ENCODE results near the gene TRIM54.

DNA sequence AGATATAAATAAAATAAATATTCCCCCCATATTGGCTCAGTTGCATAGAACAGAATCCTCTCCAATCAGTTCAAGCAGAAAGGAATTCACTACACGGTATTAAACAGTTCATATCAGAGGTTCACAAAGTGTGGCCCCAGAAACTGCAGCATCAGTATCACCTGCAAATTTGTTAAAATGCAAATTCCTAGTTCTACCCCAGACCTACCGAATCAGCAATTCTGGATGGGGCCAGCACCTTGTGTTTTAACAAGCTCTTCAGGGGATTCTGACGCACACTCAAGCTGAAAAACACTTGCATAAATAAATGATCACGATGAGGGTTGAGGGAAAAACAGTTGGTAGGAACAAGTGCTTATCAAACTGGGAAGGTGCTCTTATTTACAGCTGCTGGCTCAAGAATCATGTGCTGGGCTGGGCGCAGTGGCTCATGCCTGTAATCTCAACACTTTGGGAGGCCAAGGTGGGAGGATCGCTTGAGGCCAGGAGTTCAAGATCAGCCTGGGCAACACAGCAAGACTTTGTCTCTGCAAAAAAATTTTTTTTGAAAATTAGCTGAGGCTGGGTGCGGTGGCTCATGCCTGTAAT, 68.0 kb downstream of the TRIM54 start:
- TF ChIP-seq, protein P1, sequence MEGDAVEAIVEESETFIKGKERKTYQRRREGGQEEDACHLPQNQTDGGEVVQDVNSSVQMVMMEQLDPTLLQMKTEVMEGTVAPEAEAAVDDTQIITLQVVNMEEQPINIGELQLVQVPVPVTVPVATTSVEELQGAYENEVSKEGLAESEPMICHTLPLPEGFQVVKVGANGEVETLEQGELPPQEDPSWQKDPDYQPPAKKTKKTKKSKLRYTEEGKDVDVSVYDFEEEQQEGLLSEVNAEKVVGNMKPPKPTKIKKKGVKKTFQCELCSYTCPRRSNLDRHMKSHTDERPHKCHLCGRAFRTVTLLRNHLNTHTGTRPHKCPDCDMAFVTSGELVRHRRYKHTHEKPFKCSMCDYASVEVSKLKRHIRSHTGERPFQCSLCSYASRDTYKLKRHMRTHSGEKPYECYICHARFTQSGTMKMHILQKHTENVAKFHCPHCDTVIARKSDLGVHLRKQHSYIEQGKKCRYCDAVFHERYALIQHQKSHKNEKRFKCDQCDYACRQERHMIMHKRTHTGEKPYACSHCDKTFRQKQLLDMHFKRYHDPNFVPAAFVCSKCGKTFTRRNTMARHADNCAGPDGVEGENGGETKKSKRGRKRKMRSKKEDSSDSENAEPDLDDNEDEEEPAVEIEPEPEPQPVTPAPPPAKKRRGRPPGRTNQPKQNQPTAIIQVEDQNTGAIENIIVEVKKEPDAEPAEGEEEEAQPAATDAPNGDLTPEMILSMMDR (conservative IDR thresholded peaks at IDR 0.05; ENCODE audit: low read depth, low read length) = no peak
- TF ChIP-seq EZH2 (IDR thresholded peaks at IDR 0.05; ENCODE audit: borderline replicate concordance, low read depth, low read length, poor library complexity, severe bottlenecking) = no peak

Data from A673 (cell line).